SH-SY5Y (cell line): Measurements from ENCODE around the gene MMP15.

Source experiments
- GATA2 ChIP-seq: IDR thresholded peaks from 2 replicates; pipeline ENCODE4 v1.6.1; 2011; ENCODE audit warnings: mild to moderate bottlenecking, low read depth, low read length
- GATA3 ChIP-seq: IDR thresholded peaks from 2 replicates; pipeline ENCODE4 v1.6.1; 2011; ENCODE audit warnings: low read depth, mild to moderate bottlenecking, low read length, moderate library complexity

DNA sequence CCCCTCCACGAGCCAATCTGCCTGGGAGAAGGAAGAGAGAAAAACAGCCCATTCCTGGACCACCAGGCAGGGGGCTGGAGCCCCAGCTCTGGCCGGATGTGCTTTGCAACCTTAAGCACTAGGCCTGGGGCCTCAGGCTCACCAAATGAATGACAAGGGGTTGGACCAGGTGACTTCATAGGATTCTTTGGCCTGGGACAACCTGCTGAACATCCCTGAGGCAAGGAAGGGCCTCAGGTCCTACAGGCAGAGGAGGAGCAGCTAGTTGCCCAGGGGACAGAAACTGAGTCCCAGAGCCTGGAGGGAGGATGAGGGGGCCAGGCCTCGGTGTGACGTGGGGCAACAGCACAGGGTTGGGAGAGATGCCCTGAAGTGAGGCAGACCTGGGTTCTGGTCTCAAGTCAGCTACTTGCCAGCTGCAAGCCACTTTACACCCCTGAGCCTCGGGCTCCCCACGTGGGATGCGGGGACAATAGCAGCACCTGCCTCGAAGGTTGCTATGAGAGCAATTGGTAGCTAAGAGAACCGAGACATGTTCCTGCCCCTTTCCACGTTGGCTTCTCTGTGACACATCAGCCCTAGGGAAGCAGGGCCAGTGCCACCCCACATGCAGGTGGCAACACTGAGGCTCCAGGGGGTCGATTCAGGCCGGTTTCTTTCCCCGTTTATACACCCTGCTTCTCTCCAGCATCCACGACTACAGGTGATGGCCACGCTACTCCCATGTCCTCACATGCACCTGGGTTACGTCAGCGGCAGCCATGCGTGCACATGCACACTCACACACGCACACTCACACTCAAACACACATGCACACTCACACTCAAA, 61.0 kb downstream of the MMP15 start:
- TF ChIP-seq GATA2 (no peak), GATA3 (no peak)
